K562 treated with DMSO at 1 percent for 12 hours (cell line): ENCODE data around the gene SGF29. TPM values are rescaled to one million over a fixed set of nuclear protein-coding genes. Genes with fewer than 3 reads are reported as not detected.

Source experiments
- total RNA-seq: library from RNA; unstranded; fragments of 300-600 nt; gene quantifications from 2 replicates; pipeline ENCODE4 v1.2.3, GENCODE V29; 2022; ENCODE audit not compliant: insufficient read depth

The SGF29 gene
- total RNA-seq = 31.5 and 32.6 TPM in 2 replicates

GRCh38 chr16:28553776-28554633 is at the start of gene SGF29:
Gene SGF29 (plus strand): TSS chr16:28553920. CDS start chr16:28581070, 27,150 bp downstream.

GRCh38 chr16:28538733-28539596 is 14.8 kb upstream of the SGF29 start, which contains the start of gene NUPR1:
Gene NUPR1 (minus strand): TSS chr16:28538974. CDS start chr16:28538907, 67 bp downstream.

GRCh38 chr16:28596840-28597691 is 43.3 kb downstream of the SGF29 start, which contains the start of gene SULT1A2:
Gene SULT1A2 (minus strand): TSS chr16:28597050. CDS start chr16:28595930, 1,120 bp downstream.

GRCh38 chr16:28609631-28610594 is 56.2 kb downstream of the SGF29 start, which contains the start of gene SULT1A1:
Gene SULT1A1 (minus strand): TSS chr16:28610044. CDS start chr16:28608855, 1,189 bp downstream.

GRCh38 chr16:28637765-28638164 is 84.0 kb downstream of the SGF29 start, which contains the start of gene NPIPB8:
Gene NPIPB8 (plus strand): TSS chr16:28638065. CDS start chr16:28638361, 296 bp downstream.

Other genes starting within 250 kb of the SGF29 start
- gene NPIPB6, start 190.4 kb upstream of the SGF29 start, total RNA-seq = 0.64 TPM in 1 of 2 replicates, not detected in the other
- 111 and 117 TPM in 2 replicates for gene EIF3CL, start 150.1 kb upstream of the SGF29 start, total RNA-seq
- gene NPIPB7, start 81.6 kb upstream of the SGF29 start, total RNA-seq = not detected in 2 replicates
- gene CLN3, start 61.8 kb upstream of the SGF29 start, total RNA-seq = 29.1 and 53.8 TPM in 2 replicates
- gene APOBR, start 59.3 kb upstream of the SGF29 start, total RNA-seq = 4.7 and 4.9 TPM in 2 replicates
- gene IL27, start 47.1 kb upstream of the SGF29 start, total RNA-seq = not detected in 2 replicates
- gene NUPR1, start 14.9 kb upstream of the SGF29 start, total RNA-seq = 107 and 122 TPM in 2 replicates
- gene SULT1A2, start 43.1 kb downstream of the SGF29 start, total RNA-seq = 5.1 and 7.9 TPM in 2 replicates
- gene SULT1A1, start 56.1 kb downstream of the SGF29 start, total RNA-seq = 58.9 and 62.1 TPM in 2 replicates
- gene NPIPB8, start 84.1 kb downstream of the SGF29 start, total RNA-seq = not detected in 2 replicates
- 301 and 323 TPM in 2 replicates for gene EIF3C, start 157.5 kb downstream of the SGF29 start, total RNA-seq
- gene NPIPB9, start 197.9 kb downstream of the SGF29 start, total RNA-seq = not detected in 2 replicates